H1 (cell line): ENCODE data around the gene UBB. TPM values are rescaled to one million over a fixed set of nuclear protein-coding genes. Genes with fewer than 3 reads are reported as not detected.

Experiments used
- BACH1 ChIP-seq: IDR thresholded peaks from 2 replicates; pipeline ENCODE4 v1.6.1; 2012; ENCODE audit warnings: low read length, improper control_type of control experiment
- CTBP2 ChIP-seq: IDR thresholded peaks from 2 replicates; pipeline ENCODE4 v1.7.0; 2011; ENCODE audit warnings: borderline replicate concordance, mild to moderate bottlenecking, moderate library complexity, mixed read lengths, low read length; ENCODE audit not compliant: insufficient read depth, insufficient read length
- EGR1 ChIP-seq: IDR thresholded peaks from 2 replicates; pipeline ENCODE4 v1.6.1; 2011; ENCODE audit warnings: low read depth, low read length, borderline replicate concordance
- GABPA ChIP-seq: IDR thresholded peaks from 2 replicates; pipeline ENCODE4 v1.6.1; 2011; ENCODE audit warnings: mild to moderate bottlenecking, low read length, moderate library complexity, borderline replicate concordance; ENCODE audit not compliant: insufficient read depth
- HDAC6 ChIP-seq: IDR thresholded peaks from one replicate; pipeline ENCODE4 v1.7.1; 2012; ENCODE audit warnings: low read depth, mild to moderate bottlenecking, inconsistent platforms, low read length, moderate library complexity
- JUND ChIP-seq: IDR thresholded peaks from 2 replicates; pipeline ENCODE4 v1.6.1; 2011; ENCODE audit warnings: mild to moderate bottlenecking, improper control_type of control experiment, low read length
- SIRT6 ChIP-seq: IDR thresholded peaks from one replicate; pipeline ENCODE4 v1.7.1; 2012; ENCODE audit warnings: low read length, inconsistent platforms
- SUZ12 ChIP-seq: fragments of 200-600 bp; sonication (generic); IDR thresholded peaks from 2 replicates; pipeline ENCODE4 v1.6.1; 2012; ENCODE audit warnings: mild to moderate bottlenecking, inconsistent platforms, low read length, moderate library complexity, mixed read lengths
- polyA plus RNA-seq, 7 experiments: library from polyadenylated mRNA; depleted of rRNA in 3 of 7; stranded (reverse) in 5 of 7; unstranded in 2 of 7; fragments of >200 nt in 5 of 7; fragments of 200-250 nt in 2 of 7; gene quantifications; 1 replicate in 5 of 7; 2 replicates in 1 of 7; 4 replicates in 1 of 7; pipeline versions ENCODE4 v1.2.1 to v1.2.3, GENCODE V29; 2011 to 2013; ENCODE audit warnings: missing spikeins in 2 of 7, mixed read lengths in 2 of 7
- total RNA-seq: library from RNA; stranded (reverse); fragmentation: NEBNext Ultra II Directional; extraction: Animal tissue kit (Norgen Biotek cat#: 25700); gene quantifications from 2 replicates; pipeline ENCODE4 v1.2.1, GENCODE V29; 2021
- TF ChIP-seq, protein P1 (sequence below): fragments of 300-600 bp; sonication (generic); IDR thresholded peaks from 2 replicates; pipeline ENCODE4 v1.7.1; 2012; ENCODE audit warnings: low read length, moderate library complexity, mild to moderate bottlenecking, inconsistent platforms; ENCODE audit not compliant: insufficient replicate concordance
- TF ChIP-seq, protein P2 (sequence below): IDR thresholded peaks from 2 replicates; pipeline ENCODE4 v1.6.1; 2012; ENCODE audit warnings: inconsistent platforms

Gene UBB
- total and polyA plus RNA-seq, 2 of the 8 experiments (the other 6 are each of a cell fraction or from before 2014, with no cell fraction given) = 1,597 to 1,605 TPM

DNA sequence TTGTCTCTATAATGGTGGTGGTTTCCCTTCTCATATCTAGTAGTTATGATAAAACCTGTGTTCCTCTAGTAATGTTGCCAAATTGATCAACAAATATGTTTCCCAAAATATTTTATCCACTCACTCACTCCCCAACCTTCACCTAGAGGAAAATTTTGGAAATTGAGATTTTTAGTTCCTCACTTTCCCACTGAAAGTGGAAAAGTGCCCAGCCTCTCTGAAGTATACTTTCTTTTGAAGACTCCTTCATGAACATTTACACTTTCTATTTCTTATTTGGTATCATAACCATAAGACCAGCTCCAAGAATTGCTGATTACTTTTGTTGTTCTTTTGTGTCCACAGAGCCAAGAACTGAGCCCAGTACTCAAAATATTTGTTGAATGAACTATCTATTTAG lies 22.5 kb upstream of the UBB start (continued):
- TF ChIP-seq, protein P1, sequence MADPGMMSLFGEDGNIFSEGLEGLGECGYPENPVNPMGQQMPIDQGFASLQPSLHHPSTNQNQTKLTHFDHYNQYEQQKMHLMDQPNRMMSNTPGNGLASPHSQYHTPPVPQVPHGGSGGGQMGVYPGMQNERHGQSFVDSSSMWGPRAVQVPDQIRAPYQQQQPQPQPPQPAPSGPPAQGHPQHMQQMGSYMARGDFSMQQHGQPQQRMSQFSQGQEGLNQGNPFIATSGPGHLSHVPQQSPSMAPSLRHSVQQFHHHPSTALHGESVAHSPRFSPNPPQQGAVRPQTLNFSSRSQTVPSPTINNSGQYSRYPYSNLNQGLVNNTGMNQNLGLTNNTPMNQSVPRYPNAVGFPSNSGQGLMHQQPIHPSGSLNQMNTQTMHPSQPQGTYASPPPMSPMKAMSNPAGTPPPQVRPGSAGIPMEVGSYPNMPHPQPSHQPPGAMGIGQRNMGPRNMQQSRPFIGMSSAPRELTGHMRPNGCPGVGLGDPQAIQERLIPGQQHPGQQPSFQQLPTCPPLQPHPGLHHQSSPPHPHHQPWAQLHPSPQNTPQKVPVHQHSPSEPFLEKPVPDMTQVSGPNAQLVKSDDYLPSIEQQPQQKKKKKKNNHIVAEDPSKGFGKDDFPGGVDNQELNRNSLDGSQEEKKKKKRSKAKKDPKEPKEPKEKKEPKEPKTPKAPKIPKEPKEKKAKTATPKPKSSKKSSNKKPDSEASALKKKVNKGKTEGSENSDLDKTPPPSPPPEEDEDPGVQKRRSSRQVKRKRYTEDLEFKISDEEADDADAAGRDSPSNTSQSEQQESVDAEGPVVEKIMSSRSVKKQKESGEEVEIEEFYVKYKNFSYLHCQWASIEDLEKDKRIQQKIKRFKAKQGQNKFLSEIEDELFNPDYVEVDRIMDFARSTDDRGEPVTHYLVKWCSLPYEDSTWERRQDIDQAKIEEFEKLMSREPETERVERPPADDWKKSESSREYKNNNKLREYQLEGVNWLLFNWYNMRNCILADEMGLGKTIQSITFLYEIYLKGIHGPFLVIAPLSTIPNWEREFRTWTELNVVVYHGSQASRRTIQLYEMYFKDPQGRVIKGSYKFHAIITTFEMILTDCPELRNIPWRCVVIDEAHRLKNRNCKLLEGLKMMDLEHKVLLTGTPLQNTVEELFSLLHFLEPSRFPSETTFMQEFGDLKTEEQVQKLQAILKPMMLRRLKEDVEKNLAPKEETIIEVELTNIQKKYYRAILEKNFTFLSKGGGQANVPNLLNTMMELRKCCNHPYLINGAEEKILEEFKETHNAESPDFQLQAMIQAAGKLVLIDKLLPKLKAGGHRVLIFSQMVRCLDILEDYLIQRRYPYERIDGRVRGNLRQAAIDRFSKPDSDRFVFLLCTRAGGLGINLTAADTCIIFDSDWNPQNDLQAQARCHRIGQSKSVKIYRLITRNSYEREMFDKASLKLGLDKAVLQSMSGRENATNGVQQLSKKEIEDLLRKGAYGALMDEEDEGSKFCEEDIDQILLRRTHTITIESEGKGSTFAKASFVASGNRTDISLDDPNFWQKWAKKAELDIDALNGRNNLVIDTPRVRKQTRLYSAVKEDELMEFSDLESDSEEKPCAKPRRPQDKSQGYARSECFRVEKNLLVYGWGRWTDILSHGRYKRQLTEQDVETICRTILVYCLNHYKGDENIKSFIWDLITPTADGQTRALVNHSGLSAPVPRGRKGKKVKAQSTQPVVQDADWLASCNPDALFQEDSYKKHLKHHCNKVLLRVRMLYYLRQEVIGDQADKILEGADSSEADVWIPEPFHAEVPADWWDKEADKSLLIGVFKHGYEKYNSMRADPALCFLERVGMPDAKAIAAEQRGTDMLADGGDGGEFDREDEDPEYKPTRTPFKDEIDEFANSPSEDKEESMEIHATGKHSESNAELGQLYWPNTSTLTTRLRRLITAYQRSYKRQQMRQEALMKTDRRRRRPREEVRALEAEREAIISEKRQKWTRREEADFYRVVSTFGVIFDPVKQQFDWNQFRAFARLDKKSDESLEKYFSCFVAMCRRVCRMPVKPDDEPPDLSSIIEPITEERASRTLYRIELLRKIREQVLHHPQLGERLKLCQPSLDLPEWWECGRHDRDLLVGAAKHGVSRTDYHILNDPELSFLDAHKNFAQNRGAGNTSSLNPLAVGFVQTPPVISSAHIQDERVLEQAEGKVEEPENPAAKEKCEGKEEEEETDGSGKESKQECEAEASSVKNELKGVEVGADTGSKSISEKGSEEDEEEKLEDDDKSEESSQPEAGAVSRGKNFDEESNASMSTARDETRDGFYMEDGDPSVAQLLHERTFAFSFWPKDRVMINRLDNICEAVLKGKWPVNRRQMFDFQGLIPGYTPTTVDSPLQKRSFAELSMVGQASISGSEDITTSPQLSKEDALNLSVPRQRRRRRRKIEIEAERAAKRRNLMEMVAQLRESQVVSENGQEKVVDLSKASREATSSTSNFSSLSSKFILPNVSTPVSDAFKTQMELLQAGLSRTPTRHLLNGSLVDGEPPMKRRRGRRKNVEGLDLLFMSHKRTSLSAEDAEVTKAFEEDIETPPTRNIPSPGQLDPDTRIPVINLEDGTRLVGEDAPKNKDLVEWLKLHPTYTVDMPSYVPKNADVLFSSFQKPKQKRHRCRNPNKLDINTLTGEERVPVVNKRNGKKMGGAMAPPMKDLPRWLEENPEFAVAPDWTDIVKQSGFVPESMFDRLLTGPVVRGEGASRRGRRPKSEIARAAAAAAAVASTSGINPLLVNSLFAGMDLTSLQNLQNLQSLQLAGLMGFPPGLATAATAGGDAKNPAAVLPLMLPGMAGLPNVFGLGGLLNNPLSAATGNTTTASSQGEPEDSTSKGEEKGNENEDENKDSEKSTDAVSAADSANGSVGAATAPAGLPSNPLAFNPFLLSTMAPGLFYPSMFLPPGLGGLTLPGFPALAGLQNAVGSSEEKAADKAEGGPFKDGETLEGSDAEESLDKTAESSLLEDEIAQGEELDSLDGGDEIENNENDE = no peak
- TF ChIP-seq CTBP2 (no peak), BACH1 (no peak), SUZ12 (no peak), HDAC6 (no peak), JUND (no peak), SIRT6 (no peak), GABPA (no peak), EGR1 (no peak)
- TF ChIP-seq, protein P2, sequence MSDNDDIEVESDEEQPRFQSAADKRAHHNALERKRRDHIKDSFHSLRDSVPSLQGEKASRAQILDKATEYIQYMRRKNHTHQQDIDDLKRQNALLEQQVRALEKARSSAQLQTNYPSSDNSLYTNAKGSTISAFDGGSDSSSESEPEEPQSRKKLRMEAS = no peak
